H1 (cell line): ENCODE results near the gene OR2A12. TPM values are rescaled to one million over a fixed set of nuclear protein-coding genes. Genes with fewer than 3 reads are reported as not detected.

Experiments
- BACH1 ChIP-seq: IDR thresholded peaks from 2 replicates; pipeline ENCODE4 v1.6.1; 2012; ENCODE audit warnings: low read length, improper control_type of control experiment
- BRCA1 ChIP-seq: IDR thresholded peaks from 2 replicates; pipeline ENCODE4 v1.6.1; 2012; ENCODE audit warnings: low read depth, low read length, improper control_type of control experiment
- CHD1 ChIP-seq: IDR thresholded peaks from 2 replicates; pipeline ENCODE4 v1.6.1; 2012; ENCODE audit warnings: low read depth, low read length, improper control_type of control experiment
- CHD2 ChIP-seq: IDR thresholded peaks from 2 replicates; pipeline ENCODE4 v1.6.1; 2012; ENCODE audit warnings: low read length, improper control_type of control experiment
- CTBP2 ChIP-seq: IDR thresholded peaks from 2 replicates; pipeline ENCODE4 v1.7.0; 2011; ENCODE audit warnings: borderline replicate concordance, mild to moderate bottlenecking, moderate library complexity, mixed read lengths, low read length; ENCODE audit not compliant: insufficient read depth, insufficient read length
- RAD21 ChIP-seq, 2 experiments: IDR thresholded peaks in 1 of 2; conservative IDR thresholded peaks in 1 of 2; 2 replicates each; pipeline ENCODE4 v1.6.1; 2011; ENCODE audit warnings: low read depth in 2 of 2, low read length in 2 of 2, improper control_type of control experiment in 1 of 2, inconsistent platforms in 1 of 2, mild to moderate bottlenecking in 1 of 2, moderate library complexity in 1 of 2
- RXRA ChIP-seq: IDR thresholded peaks from 2 replicates; pipeline ENCODE4 v1.6.1; 2011; ENCODE audit warnings: low read depth, mild to moderate bottlenecking, low read length, moderate library complexity; ENCODE audit not compliant: insufficient read depth
- SIRT6 ChIP-seq: IDR thresholded peaks from one replicate; pipeline ENCODE4 v1.7.1; 2012; ENCODE audit warnings: low read length, inconsistent platforms
- TBP ChIP-seq: IDR thresholded peaks from 2 replicates; pipeline ENCODE4 v1.6.1; 2011; ENCODE audit warnings: low read depth, low read length, improper control_type of control experiment
- YY1 ChIP-seq: IDR thresholded peaks from 2 replicates; pipeline ENCODE4 v1.6.1; 2011; ENCODE audit warnings: low read depth, mild to moderate bottlenecking, low read length
- ZNF274 ChIP-seq: IDR thresholded peaks from 2 replicates; pipeline ENCODE4 v1.7.0; 2012; ENCODE audit warnings: low read length, borderline replicate concordance; ENCODE audit errors: extremely low read depth
- polyA plus RNA-seq, 7 experiments: library from polyadenylated mRNA; depleted of rRNA in 3 of 7; stranded (reverse) in 5 of 7; unstranded in 2 of 7; fragments of >200 nt in 5 of 7; fragments of 200-250 nt in 2 of 7; gene quantifications; 1 replicate in 5 of 7; 2 replicates in 1 of 7; 4 replicates in 1 of 7; pipeline versions ENCODE4 v1.2.1 to v1.2.3, GENCODE V29; 2011 to 2013; ENCODE audit warnings: missing spikeins in 2 of 7, mixed read lengths in 2 of 7
- total RNA-seq: library from RNA; stranded (reverse); fragmentation: NEBNext Ultra II Directional; extraction: Animal tissue kit (Norgen Biotek cat#: 25700); gene quantifications from 2 replicates; pipeline ENCODE4 v1.2.1, GENCODE V29; 2021
- TF ChIP-seq, protein P1 (sequence below): fragments of 300-600 bp; sonication (generic); IDR thresholded peaks from 2 replicates; pipeline ENCODE4 v1.7.1; 2012; ENCODE audit warnings: low read length, moderate library complexity, mild to moderate bottlenecking, inconsistent platforms; ENCODE audit not compliant: insufficient replicate concordance

The OR2A12 gene
- total and polyA plus RNA-seq, 2 of the 8 experiments (the other 6 are each of a cell fraction or from before 2014, with no cell fraction given) = not detected

DNA sequence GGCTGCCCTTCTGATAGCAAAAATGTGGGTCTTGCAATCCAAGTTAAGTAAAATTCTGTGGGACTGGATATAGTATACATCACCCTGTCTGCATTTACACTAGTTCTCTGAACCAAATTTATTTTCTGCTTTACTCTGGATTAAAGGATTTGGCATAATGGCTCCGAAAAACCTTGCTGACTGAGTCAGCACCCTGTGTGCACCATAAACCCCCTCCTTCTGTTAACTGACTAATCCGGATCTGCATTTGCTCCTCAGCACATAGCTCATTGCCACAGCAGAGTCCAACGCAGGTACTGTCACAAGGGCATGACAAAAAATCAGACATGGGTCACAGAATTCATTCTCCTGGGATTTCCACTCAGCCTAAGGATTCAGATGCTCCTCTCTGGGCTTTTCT is 36.0 kb upstream of the OR2A12 start (continued):
- TF ChIP-seq, protein P1, sequence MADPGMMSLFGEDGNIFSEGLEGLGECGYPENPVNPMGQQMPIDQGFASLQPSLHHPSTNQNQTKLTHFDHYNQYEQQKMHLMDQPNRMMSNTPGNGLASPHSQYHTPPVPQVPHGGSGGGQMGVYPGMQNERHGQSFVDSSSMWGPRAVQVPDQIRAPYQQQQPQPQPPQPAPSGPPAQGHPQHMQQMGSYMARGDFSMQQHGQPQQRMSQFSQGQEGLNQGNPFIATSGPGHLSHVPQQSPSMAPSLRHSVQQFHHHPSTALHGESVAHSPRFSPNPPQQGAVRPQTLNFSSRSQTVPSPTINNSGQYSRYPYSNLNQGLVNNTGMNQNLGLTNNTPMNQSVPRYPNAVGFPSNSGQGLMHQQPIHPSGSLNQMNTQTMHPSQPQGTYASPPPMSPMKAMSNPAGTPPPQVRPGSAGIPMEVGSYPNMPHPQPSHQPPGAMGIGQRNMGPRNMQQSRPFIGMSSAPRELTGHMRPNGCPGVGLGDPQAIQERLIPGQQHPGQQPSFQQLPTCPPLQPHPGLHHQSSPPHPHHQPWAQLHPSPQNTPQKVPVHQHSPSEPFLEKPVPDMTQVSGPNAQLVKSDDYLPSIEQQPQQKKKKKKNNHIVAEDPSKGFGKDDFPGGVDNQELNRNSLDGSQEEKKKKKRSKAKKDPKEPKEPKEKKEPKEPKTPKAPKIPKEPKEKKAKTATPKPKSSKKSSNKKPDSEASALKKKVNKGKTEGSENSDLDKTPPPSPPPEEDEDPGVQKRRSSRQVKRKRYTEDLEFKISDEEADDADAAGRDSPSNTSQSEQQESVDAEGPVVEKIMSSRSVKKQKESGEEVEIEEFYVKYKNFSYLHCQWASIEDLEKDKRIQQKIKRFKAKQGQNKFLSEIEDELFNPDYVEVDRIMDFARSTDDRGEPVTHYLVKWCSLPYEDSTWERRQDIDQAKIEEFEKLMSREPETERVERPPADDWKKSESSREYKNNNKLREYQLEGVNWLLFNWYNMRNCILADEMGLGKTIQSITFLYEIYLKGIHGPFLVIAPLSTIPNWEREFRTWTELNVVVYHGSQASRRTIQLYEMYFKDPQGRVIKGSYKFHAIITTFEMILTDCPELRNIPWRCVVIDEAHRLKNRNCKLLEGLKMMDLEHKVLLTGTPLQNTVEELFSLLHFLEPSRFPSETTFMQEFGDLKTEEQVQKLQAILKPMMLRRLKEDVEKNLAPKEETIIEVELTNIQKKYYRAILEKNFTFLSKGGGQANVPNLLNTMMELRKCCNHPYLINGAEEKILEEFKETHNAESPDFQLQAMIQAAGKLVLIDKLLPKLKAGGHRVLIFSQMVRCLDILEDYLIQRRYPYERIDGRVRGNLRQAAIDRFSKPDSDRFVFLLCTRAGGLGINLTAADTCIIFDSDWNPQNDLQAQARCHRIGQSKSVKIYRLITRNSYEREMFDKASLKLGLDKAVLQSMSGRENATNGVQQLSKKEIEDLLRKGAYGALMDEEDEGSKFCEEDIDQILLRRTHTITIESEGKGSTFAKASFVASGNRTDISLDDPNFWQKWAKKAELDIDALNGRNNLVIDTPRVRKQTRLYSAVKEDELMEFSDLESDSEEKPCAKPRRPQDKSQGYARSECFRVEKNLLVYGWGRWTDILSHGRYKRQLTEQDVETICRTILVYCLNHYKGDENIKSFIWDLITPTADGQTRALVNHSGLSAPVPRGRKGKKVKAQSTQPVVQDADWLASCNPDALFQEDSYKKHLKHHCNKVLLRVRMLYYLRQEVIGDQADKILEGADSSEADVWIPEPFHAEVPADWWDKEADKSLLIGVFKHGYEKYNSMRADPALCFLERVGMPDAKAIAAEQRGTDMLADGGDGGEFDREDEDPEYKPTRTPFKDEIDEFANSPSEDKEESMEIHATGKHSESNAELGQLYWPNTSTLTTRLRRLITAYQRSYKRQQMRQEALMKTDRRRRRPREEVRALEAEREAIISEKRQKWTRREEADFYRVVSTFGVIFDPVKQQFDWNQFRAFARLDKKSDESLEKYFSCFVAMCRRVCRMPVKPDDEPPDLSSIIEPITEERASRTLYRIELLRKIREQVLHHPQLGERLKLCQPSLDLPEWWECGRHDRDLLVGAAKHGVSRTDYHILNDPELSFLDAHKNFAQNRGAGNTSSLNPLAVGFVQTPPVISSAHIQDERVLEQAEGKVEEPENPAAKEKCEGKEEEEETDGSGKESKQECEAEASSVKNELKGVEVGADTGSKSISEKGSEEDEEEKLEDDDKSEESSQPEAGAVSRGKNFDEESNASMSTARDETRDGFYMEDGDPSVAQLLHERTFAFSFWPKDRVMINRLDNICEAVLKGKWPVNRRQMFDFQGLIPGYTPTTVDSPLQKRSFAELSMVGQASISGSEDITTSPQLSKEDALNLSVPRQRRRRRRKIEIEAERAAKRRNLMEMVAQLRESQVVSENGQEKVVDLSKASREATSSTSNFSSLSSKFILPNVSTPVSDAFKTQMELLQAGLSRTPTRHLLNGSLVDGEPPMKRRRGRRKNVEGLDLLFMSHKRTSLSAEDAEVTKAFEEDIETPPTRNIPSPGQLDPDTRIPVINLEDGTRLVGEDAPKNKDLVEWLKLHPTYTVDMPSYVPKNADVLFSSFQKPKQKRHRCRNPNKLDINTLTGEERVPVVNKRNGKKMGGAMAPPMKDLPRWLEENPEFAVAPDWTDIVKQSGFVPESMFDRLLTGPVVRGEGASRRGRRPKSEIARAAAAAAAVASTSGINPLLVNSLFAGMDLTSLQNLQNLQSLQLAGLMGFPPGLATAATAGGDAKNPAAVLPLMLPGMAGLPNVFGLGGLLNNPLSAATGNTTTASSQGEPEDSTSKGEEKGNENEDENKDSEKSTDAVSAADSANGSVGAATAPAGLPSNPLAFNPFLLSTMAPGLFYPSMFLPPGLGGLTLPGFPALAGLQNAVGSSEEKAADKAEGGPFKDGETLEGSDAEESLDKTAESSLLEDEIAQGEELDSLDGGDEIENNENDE = no peak
- TF ChIP-seq RAD21 (IDR thresholded peaks at IDR 0.05 in 1 of 2, conservative IDR thresholded peaks at IDR 0.05 in 1 of 2; ENCODE audit: low read depth in 2 of 2, low read length in 2 of 2) (no peak), CHD2 (no peak), BRCA1 (no peak), CTBP2 (no peak), CHD1 (no peak), TBP (no peak), ZNF274 (no peak), BACH1 (no peak), SIRT6 (no peak), RXRA (no peak), YY1 (no peak)
